HFFc6 (cell line): ENCODE data around the gene STK40. TPM values are rescaled to one million over a fixed set of nuclear protein-coding genes. Genes with fewer than 3 reads are reported as not detected.

Experiments used
- DNase-seq: peaks from one replicate; pipeline ENCODE4 v3.0.0-alpha.2; 2018
- H3K27ac Mint-ChIP-seq: 2 replicates; pipeline ENCODE4 v1.8.0; 2020; ENCODE audit warnings: mild to moderate bottlenecking, mixed read lengths
- H3K27me3 Mint-ChIP-seq: 2 replicates; pipeline ENCODE4 v1.8.0; 2021; ENCODE audit warnings: mild to moderate bottlenecking, moderate library complexity, mixed read lengths; ENCODE audit not compliant: insufficient read depth
- H3K36me3 Mint-ChIP-seq: 2 replicates; pipeline ENCODE4 v1.8.0; 2021; ENCODE audit warnings: low read depth, mixed read lengths
- H3K4me1 Mint-ChIP-seq: 2 replicates; pipeline ENCODE4 v1.8.0; 2020; ENCODE audit warnings: low read depth, mixed read lengths
- H3K4me3 Mint-ChIP-seq: 2 replicates; pipeline ENCODE4 v1.8.0; 2020; ENCODE audit warnings: mild to moderate bottlenecking, moderate library complexity, mixed read lengths
- H3K9me3 Mint-ChIP-seq: 2 replicates; pipeline ENCODE4 v1.8.0; 2020; ENCODE audit warnings: mild to moderate bottlenecking, mixed read lengths
- CTCF ChIP-seq: fragments of 200-600 bp; sonication (generic); IDR thresholded peaks from 2 replicates; pipeline ENCODE4 v1.5.0; 2021; ENCODE audit warnings: antibody characterized with exemption, mild to moderate bottlenecking
- total RNA-seq, 6 experiments: library from RNA; stranded (reverse); fragmentation: NEBNext Ultra II Directional; extraction: Animal tissue kit (Norgen Biotek cat#: 25700); gene quantifications; 2 replicates in 1 of 6; 3 replicates in 5 of 6; pipeline ENCODE4 v1.2.3, GENCODE V29; 2021

STK40 gene
- total RNA-seq, 6 experiments from 2014 or later: 24.1 to 26.5 (median 25.1) TPM

- no peak for DNase-seq
- Mint-ChIP-seq H3K36me3 (peaks cover 8% of the 10 kb centered on the region; the same call in 1 of the 2 replicates), H3K4me3 (no peak overlapping the region), H3K4me1 (peaks cover 47% of the 10 kb centered on the region), H3K27me3 (peaks cover 4% of the 10 kb centered on the region; the same call in 1 of the 2 replicates), H3K27ac (peak overlapping the region; percentile 80), H3K9me3 (no peaks in the 10 kb centered on the region)
- no peak for TF ChIP-seq CTCF
Measured at GRCh38 chr1:36326499-36326898, 59.2 kb downstream of the STK40 start.

DNA sequence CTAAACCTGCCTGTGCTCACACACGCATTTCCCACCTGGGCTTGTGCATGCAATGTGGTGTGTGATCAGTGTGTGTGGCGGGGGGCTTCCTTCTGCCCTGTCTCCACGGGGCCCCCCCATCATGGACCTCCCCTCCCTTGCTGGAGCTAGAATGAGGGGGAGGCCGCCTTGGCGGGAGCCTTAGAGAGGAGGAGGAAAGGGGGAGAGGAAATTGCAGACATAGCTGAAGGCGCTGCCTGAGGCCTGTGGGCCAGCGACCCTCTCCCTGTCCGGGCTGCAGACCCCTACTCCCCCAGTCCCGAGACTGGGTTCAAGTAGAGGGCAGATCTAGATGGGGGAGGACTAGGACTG is 61.4 kb downstream of the STK40 start:
- Mint-ChIP-seq H3K4me3 (peak overlapping the region; percentile 83), H3K36me3 (peaks cover 8% of the 10 kb centered on the region; the same call in 1 of the 2 replicates), H3K9me3 (no peaks in the 10 kb centered on the region), H3K27ac (peak overlapping the region; percentile 80), H3K4me1 (peaks cover 57% of the 10 kb centered on the region), H3K27me3 (peaks cover 6% of the 10 kb centered on the region; the same call in 1 of the 2 replicates)
- DNase-seq: no peak
- no peak for TF ChIP-seq CTCF

DNA sequence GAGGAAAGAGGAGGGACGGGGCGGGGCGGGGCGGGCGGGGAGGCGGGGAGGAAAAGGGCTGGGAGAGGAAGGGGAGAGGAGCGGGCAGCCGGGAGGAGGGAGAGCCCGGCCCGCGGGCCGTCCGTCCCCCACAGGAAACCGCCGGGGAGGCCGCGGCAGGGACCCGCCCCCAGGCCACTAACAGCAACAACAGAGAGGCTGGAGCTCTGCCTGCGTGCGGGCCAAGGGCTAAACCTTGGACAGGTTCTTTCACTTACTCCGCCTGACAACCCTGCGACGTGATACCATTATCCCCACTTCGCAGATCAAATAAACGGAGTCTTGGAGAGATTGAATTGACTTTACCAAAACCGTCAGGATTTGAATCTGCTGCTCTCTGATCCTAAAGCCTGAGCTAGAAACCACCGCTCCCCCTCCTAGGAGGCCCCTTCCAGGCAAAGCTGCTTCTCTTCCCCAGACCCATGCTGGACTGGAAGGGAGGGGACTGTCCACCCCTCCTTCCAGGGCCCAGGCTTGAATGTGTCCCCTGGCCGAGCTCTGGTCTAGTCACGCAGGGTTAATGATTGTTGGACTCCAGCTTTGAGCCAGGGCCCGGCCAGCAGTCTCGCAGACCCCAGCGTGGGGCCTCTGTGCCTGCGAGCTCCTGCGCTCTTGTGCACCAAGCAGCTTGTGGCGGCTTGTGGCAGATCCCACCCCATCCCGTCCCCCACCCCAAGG is 61.9 kb downstream of the STK40 start, which contains the start of gene EVA1B:
Gene EVA1B (minus strand): TSS at position 10 of the 717 bp plus-strand sequence. CDS start 608 bp downstream, outside the sequence.
- DNase-seq: peak; percentile 59
- peaks cover 5% of the 10 kb centered on the region; the same call in 1 of the 2 replicates for H3K27me3 Mint-ChIP-seq
- peaks cover 6% of the 10 kb centered on the region; the same call in 1 of the 2 replicates for H3K36me3 Mint-ChIP-seq
- no peaks in the 10 kb centered on the region for H3K9me3 Mint-ChIP-seq
- TF ChIP-seq CTCF: no peak
- peak within 1 kb of the TSS; percentile 89 for H3K4me3 Mint-ChIP-seq
- H3K27ac Mint-ChIP-seq: peak within 1 kb of the TSS; percentile 89
- peaks cover 54% of the 10 kb centered on the region for H3K4me1 Mint-ChIP-seq

GRCh38 chr1:36322786-36323635 is 62.7 kb downstream of the STK40 start:
- H3K4me1 Mint-ChIP-seq: peaks cover 50% of the 10 kb centered on the region
- 0 out of 2 replicates have a peak, but pooled peaks cover 6% of the 10 kb centered on the region for H3K36me3 Mint-ChIP-seq
- H3K27me3 Mint-ChIP-seq: peaks cover 4% of the 10 kb centered on the region; the same call in 1 of the 2 replicates
- peak overlapping the region; percentile 89 for H3K27ac Mint-ChIP-seq
- DNase-seq: peak; percentile 56
- H3K9me3 Mint-ChIP-seq: no peaks in the 10 kb centered on the region
- no peak for TF ChIP-seq CTCF
- H3K4me3 Mint-ChIP-seq: peak overlapping the region; percentile 89

DNA sequence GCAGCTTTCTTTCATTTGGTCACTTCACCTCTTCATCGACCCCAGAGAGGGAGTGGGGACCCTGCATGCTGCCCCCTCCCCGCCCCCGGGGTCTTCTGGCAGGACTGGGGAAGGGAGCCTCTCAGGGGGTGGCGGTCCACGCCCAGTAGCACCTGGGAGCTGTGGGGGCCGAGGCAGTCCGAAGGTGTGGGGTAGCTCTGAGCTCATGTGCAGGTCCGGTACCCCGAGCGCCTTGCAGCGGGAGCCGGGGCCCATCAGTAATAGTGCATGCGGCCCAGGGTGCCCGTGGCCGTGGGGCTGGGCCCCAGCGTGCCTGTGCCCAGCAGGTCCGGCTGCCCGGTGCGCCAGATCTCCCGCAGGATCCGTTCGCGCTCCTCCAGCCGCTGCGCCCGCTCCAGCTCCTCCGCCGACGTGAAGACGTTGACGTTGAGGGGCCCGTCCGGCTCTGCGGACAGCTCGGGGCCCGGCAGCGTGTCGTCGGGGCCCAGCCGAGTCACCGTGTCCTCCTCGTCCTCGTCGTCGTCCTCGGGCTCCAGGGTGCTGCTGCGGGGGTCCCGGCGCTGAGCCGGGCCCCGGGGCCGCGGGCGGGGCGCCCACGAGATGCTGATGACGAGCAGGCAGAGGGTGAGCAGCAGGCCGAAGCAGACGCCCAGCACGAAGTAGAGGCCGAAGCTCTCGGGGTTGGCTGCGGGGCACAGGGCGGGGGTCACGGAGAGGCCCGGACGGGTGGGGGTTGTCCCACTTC is 63.5 kb downstream of the STK40 start:
- Mint-ChIP-seq H3K4me3 (peak overlapping the region; percentile 89), H3K27me3 (peaks cover 4% of the 10 kb centered on the region; the same call in 1 of the 2 replicates), H3K36me3 (0 out of 2 replicates have a peak, but pooled peaks cover 9% of the 10 kb centered on the region), H3K27ac (peak overlapping the region; percentile 89), H3K9me3 (no peaks in the 10 kb centered on the region), H3K4me1 (peaks cover 42% of the 10 kb centered on the region)
- TF ChIP-seq CTCF: no peak
- peak; percentile 15 for DNase-seq
